Fibroblast of lung (primary cell): ENCODE measurements around the gene WWP2. TPM values are rescaled to one million over a fixed set of nuclear protein-coding genes. Genes with fewer than 3 reads are reported as not detected.

ENCODE experiments used
- DNase-seq, 2 donors: peaks; one replicate each; pipeline versions ENCODE4 v3.0.0 to v3.0.0-alpha.2; 2010; ENCODE audit warnings: low read depth in 2 of 2
- H2AFZ ChIP-seq: 2 replicates; pipeline ENCODE4 v1.5.1; 2012; ENCODE audit warnings: low read length, control low read depth, inconsistent platforms
- H3K27ac ChIP-seq: 2 replicates; pipeline ENCODE4 v1.5.1; 2011; ENCODE audit warnings: low read length, control low read depth; ENCODE audit not compliant: insufficient read depth
- H3K27me3 ChIP-seq: 2 replicates; pipeline ENCODE4 v1.5.1; 2011; ENCODE audit warnings: mild to moderate bottlenecking, low read length; ENCODE audit not compliant: control insufficient read depth, insufficient read depth
- H3K36me3 ChIP-seq: 2 replicates; pipeline ENCODE4 v1.5.1; 2011; ENCODE audit warnings: low read length; ENCODE audit not compliant: control insufficient read depth, insufficient read depth
- H3K4me1 ChIP-seq: 2 replicates; pipeline ENCODE4 v1.5.1; 2011; ENCODE audit warnings: low read length; ENCODE audit not compliant: control insufficient read depth, insufficient read depth; ENCODE audit errors: extremely low read depth
- H3K4me2 ChIP-seq: 2 replicates; pipeline ENCODE4 v1.5.1; 2011; ENCODE audit warnings: low read length, control low read depth; ENCODE audit not compliant: insufficient read depth; ENCODE audit errors: extremely low read depth
- H3K4me3 ChIP-seq, 4 experiments: fragments of 200-600 bp in 1 of 4; sonication (generic) in 1 of 4; replicated peaks in 1 of 4; 2 replicates each; pipeline ENCODE4 v1.5.1; 2011 to 2016; ENCODE audit warnings: low read length in 4 of 4, low read depth in 3 of 4, mild to moderate bottlenecking in 3 of 4, control low read depth in 2 of 4, inconsistent platforms in 1 of 4, mixed read lengths in 1 of 4; ENCODE audit not compliant: insufficient read depth in 1 of 4; ENCODE audit errors: control extremely low read depth in 1 of 4
- H3K79me2 ChIP-seq: 2 replicates; pipeline ENCODE4 v1.5.1; 2012; ENCODE audit warnings: mild to moderate bottlenecking, low read length, inconsistent platforms; ENCODE audit not compliant: control insufficient read depth, insufficient read depth
- H3K9ac ChIP-seq: 2 replicates; pipeline ENCODE4 v1.5.1; 2011; ENCODE audit warnings: mild to moderate bottlenecking, low read length, control low read depth; ENCODE audit not compliant: insufficient read depth
- H3K9me3 ChIP-seq: 2 replicates; pipeline ENCODE4 v1.5.1; 2012; ENCODE audit warnings: low read depth, low read length; ENCODE audit not compliant: control insufficient read depth, insufficient read depth
- H4K20me1 ChIP-seq: 2 replicates; pipeline ENCODE4 v1.5.1; 2011; ENCODE audit warnings: low read length; ENCODE audit not compliant: control insufficient read depth, insufficient read depth; ENCODE audit errors: extremely low read depth
- CTCF ChIP-seq, 2 donors: IDR thresholded peaks in 1 of 2; conservative IDR thresholded peaks in 1 of 2; 1 replicate in 1 of 2; 2 replicates in 1 of 2; pipeline ENCODE4 v1.5.1; 2011 to 2012; ENCODE audit warnings: low read length in 2 of 2, control low read depth in 1 of 2, inconsistent platforms in 1 of 2, low read depth in 1 of 2, mild to moderate bottlenecking in 1 of 2
- EZH2 ChIP-seq: IDR thresholded peaks from 2 replicates; pipeline ENCODE4 v1.5.1; 2012; ENCODE audit warnings: low read length, control low read depth, mild to moderate bottlenecking; ENCODE audit errors: missing control alignments
- polyA plus RNA-seq, 2 donors: library from polyadenylated mRNA; depleted of rRNA in 1 of 2; stranded (reverse) in 1 of 2; unstranded in 1 of 2; fragments of >200 nt; gene quantifications; 2 replicates each; pipeline ENCODE4 v1.2.1, GENCODE V29; 2011 to 2012; ENCODE audit warnings: missing spikeins in 1 of 2
- total RNA-seq: library from RNA; depleted of rRNA; stranded (reverse); fragments of >200 nt; gene quantifications from 2 replicates; pipeline ENCODE4 v1.2.1, GENCODE V29; 2014

Gene WWP2
- total and polyA plus RNA-seq, 2 donors (not counting 1 experiment from before 2014, with no cell fraction given), result 16.3 to 28.5 TPM

GRCh38 chr16:69890114-69890891, 128.2 kb downstream of the WWP2 start:
- peaks cover 4% of the 10 kb centered on the region for H3K4me1 ChIP-seq
- no peaks in the 10 kb centered on the region for H4K20me1 ChIP-seq
- no peak overlapping the region for H3K4me3 ChIP-seq
- no peaks in the 10 kb centered on the region for H3K27me3 ChIP-seq
- no peak overlapping the region for H3K9ac ChIP-seq
- H3K9me3 ChIP-seq, result no peaks in the 10 kb centered on the region
- peak overlapping the region; percentile 86 for H2AFZ ChIP-seq
- TF ChIP-seq EZH2 (no peak), CTCF (conservative IDR thresholded peaks at IDR 0.05 in 1 of 2, IDR thresholded peaks at IDR 0.05 in 1 of 2; ENCODE audit: low read depth in 1 of 2, low read length in 2 of 2) (no peak)
- peak; percentile 58 to 68 for DNase-seq
- H3K4me2 ChIP-seq, result peak overlapping the region; percentile 30
- peak overlapping the region; percentile 49 for H3K27ac ChIP-seq
- no peaks in the 10 kb centered on the region for H3K36me3 ChIP-seq
- no peaks in the 10 kb centered on the region for H3K79me2 ChIP-seq

GRCh38 chr16:69890892-69891282, 128.8 kb downstream of the WWP2 start:
- TF ChIP-seq EZH2 (no peak), CTCF (conservative IDR thresholded peaks at IDR 0.05 in 1 of 2, IDR thresholded peaks at IDR 0.05 in 1 of 2; ENCODE audit: low read depth in 1 of 2, low read length in 2 of 2) (no peak)
- H3K27me3 ChIP-seq, result no peaks in the 10 kb centered on the region
- DNase-seq, result no peak
- no peaks in the 10 kb centered on the region for H3K9me3 ChIP-seq
- H3K27ac ChIP-seq, result peak overlapping the region; percentile 37
- H3K36me3 ChIP-seq, result no peaks in the 10 kb centered on the region
- H4K20me1 ChIP-seq, result no peaks in the 10 kb centered on the region
- no peaks in the 10 kb centered on the region for H3K79me2 ChIP-seq
- H3K4me3 ChIP-seq, result no peak overlapping the region
- H2AFZ ChIP-seq, result peak overlapping the region; percentile 86
- H3K4me2 ChIP-seq, result no peak overlapping the region
- peaks cover 4% of the 10 kb centered on the region for H3K4me1 ChIP-seq
- H3K9ac ChIP-seq, result no peak overlapping the region

GRCh38 chr16:69892378-69892777, 130.2 kb downstream of the WWP2 start:
- H3K4me2 ChIP-seq, result no peak overlapping the region
- no peak overlapping the region for H3K9ac ChIP-seq
- no peak overlapping the region for H2AFZ ChIP-seq
- no peak overlapping the region for H3K27ac ChIP-seq
- no peaks in the 10 kb centered on the region for H3K9me3 ChIP-seq
- H3K4me1 ChIP-seq, result peaks cover 4% of the 10 kb centered on the region
- DNase-seq, result no peak
- no peaks in the 10 kb centered on the region for H3K27me3 ChIP-seq
- TF ChIP-seq EZH2 (no peak), CTCF (conservative IDR thresholded peaks at IDR 0.05 in 1 of 2, IDR thresholded peaks at IDR 0.05 in 1 of 2; ENCODE audit: low read depth in 1 of 2, low read length in 2 of 2) (no peak)
- no peaks in the 10 kb centered on the region for H3K36me3 ChIP-seq
- H3K4me3 ChIP-seq, result no peak overlapping the region
- no peaks in the 10 kb centered on the region for H3K79me2 ChIP-seq
- H4K20me1 ChIP-seq, result no peaks in the 10 kb centered on the region
